Omental fat pad (tissue), 4 donors: Measurements from ENCODE around the gene PLXNA4. TPM values are rescaled to one million over a fixed set of nuclear protein-coding genes. Genes with fewer than 3 reads are reported as not detected.

Experiments
- ATAC-seq: fragments of 150-250 bp; one replicate; pipeline ENCODE4 v1.9.1; 2016; ENCODE audit warnings: mild to moderate bottlenecking, moderate library complexity; ENCODE audit not compliant: low FRiP score
- DNase-seq: peaks from one replicate; pipeline ENCODE4 v3.0.0-alpha.2; 2019; ENCODE audit warnings: low spot score
- CTCF ChIP-seq, 3 donors: fragments of 450-650 bp; IDR thresholded peaks; one replicate each; pipeline ENCODE4 v1.5.1; 2016 to 2017; ENCODE audit warnings: antibody characterized with exemption in 3 of 3, mild to moderate bottlenecking in 3 of 3, moderate library complexity in 2 of 3
- total RNA-seq, 4 donors: library from RNA; depleted of rRNA; stranded (reverse); fragments of >200 nt; gene quantifications; one replicate each; pipeline ENCODE4 v1.1.0, GENCODE V29; 2016

The PLXNA4 gene
- total RNA-seq, 4 donors from 2014 or later = 31.4 to 111 (median 41.9) TPM

- ATAC-seq (no peak), DNase-seq (no peak)
- TF ChIP-seq CTCF (IDR thresholded peaks at IDR 0.05) = no peak
Measured at GRCh38 chr7:132453826-132454225, 122.4 kb downstream of the PLXNA4 start.

- no peak for TF ChIP-seq CTCF (IDR thresholded peaks at IDR 0.05)
- DNase-seq (no peak), ATAC-seq (no peak)
Measured at GRCh38 chr7:132451161-132451560, 125.1 kb downstream of the PLXNA4 start.

GRCh38 chr7:132450696-132451095, 125.6 kb downstream of the PLXNA4 start:
- TF ChIP-seq CTCF (IDR thresholded peaks at IDR 0.05) = no peak
- DNase-seq (no peak), ATAC-seq (no peak)

GRCh38 chr7:132450188-132450587, 126.1 kb downstream of the PLXNA4 start:
- no peak for DNase-seq
- no peak for TF ChIP-seq CTCF (IDR thresholded peaks at IDR 0.05)
- no peak for ATAC-seq

- no peak for ATAC-seq
- TF ChIP-seq CTCF (IDR thresholded peaks at IDR 0.05) = no peak
- DNase-seq = no peak
Measured at GRCh38 chr7:132446666-132447278, 129.5 kb downstream of the PLXNA4 start.

GRCh38 chr7:132446260-132446659, 130.0 kb downstream of the PLXNA4 start:
- ATAC-seq (no peak), DNase-seq (no peak)
- TF ChIP-seq CTCF (IDR thresholded peaks at IDR 0.05) = no peak

- no peak for TF ChIP-seq CTCF (IDR thresholded peaks at IDR 0.05)
- ATAC-seq = no peak
- DNase-seq = no peak
Measured at GRCh38 chr7:132443761-132444520, 132.3 kb downstream of the PLXNA4 start.
